ENCODE measurements around the gene KIF5C. TPM values are rescaled to one million over a fixed set of nuclear protein-coding genes. Genes with fewer than 3 reads are reported as not detected.

KIF5C gene
- total and polyA plus RNA-seq, 7 experiments from 2014 or later, result 0.58 to 14.3 (median 5.1) TPM

DNA sequence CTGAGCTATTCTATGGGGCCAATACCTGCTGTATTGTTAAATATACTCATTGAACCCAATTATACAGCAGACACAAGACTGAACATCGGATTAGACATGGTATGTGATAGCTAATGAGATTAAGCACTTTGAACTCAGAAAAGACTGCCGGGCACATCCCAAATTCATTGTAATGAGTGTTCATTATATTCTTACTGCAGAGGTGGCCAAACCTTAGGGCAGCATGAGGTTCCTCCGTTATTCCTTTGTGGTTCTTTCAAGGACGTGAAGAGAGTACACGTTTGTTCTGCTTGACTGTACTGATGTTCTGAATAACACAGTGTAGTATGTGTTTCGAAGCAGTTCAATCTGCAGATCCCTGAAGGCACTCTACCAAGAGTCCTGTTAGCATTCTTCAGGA, 78.4 kb downstream of the KIF5C start:
- no peak overlapping the region for H3K27ac Mint-ChIP-seq
- ChIA-PET POLR2A (no interaction called here), CTCF (interaction anchor here (0.6 kb wide), 1 partner anchor 37 kb away, joined by 3 read pairs; no protein-coding TSS in a partner anchor)
- Histone ChIP-seq H3K27me3 (ENCODE audit: control insufficient read depth in 2 of 2, insufficient read depth in 2 of 2, low read length in 2 of 2) (no peaks in the 10 kb centered on the region), H3K9me3 (ENCODE audit: control insufficient read depth in 2 of 3, low read length in 3 of 3) (no peaks in the 10 kb centered on the region), H3K4me1 (ENCODE audit: control insufficient read depth in 2 of 2, insufficient read depth in 2 of 2, low read length in 2 of 2) (peaks cover 0 to 9% of the 10 kb centered on the region in 2 donors), H3K36me3 (ENCODE audit: control insufficient read depth in 2 of 3, insufficient read depth in 3 of 3, low read length in 3 of 3) (no peaks in the 10 kb centered on the region), H3K4me3 (ENCODE audit: low read length) (no peak overlapping the region), H3K27ac (ENCODE audit: low read depth, low read length) (no peak overlapping the region)
- DNase-seq, result no peak
- peaks cover 0 to 14% (median 9%) of the 10 kb centered on the region in 7 donors for H3K4me1 Mint-ChIP-seq
- peaks cover 0 to 9% (median 4%) of the 10 kb centered on the region in 5 donors for H3K36me3 Mint-ChIP-seq
- peaks cover 0 to 4% (median 0%) of the 10 kb centered on the region in 5 donors for H3K27me3 Mint-ChIP-seq
- no peak overlapping the region for H3K4me3 Mint-ChIP-seq
- H3K9me3 Mint-ChIP-seq, result no peaks in the 10 kb centered on the region
- intact Hi-C loops (cut with micrococcal nuclease), result no loop called here
- no peak for ATAC-seq

- Mint-ChIP-seq H3K27ac (no peak overlapping the region), H3K36me3 (peaks cover 0 to 11% (median 4%) of the 10 kb centered on the region in 5 donors), H3K4me1 (peaks cover 0 to 14% (median 9%) of the 10 kb centered on the region in 7 donors), H3K27me3 (peaks cover 0 to 4% (median 0%) of the 10 kb centered on the region in 5 donors), H3K9me3 (no peaks in the 10 kb centered on the region), H3K4me3 (no peak overlapping the region)
- Histone ChIP-seq H3K27ac (ENCODE audit: low read depth, low read length) (no peak overlapping the region), H3K4me1 (ENCODE audit: control insufficient read depth in 2 of 2, insufficient read depth in 2 of 2, low read length in 2 of 2) (peaks cover 0 to 9% of the 10 kb centered on the region in 2 donors), H3K4me3 (ENCODE audit: low read length) (no peak overlapping the region), H3K9me3 (ENCODE audit: control insufficient read depth in 2 of 3, low read length in 3 of 3) (no peaks in the 10 kb centered on the region), H3K27me3 (ENCODE audit: control insufficient read depth in 2 of 2, insufficient read depth in 2 of 2, low read length in 2 of 2) (no peaks in the 10 kb centered on the region), H3K36me3 (ENCODE audit: control insufficient read depth in 2 of 3, insufficient read depth in 3 of 3, low read length in 3 of 3) (no peaks in the 10 kb centered on the region)
- ChIA-PET CTCF (no interaction called here), POLR2A (interaction anchor here (0.9 kb wide), 1 partner anchor 58 kb away, joined by 3 read pairs; no protein-coding TSS in a partner anchor)
- no peak for ATAC-seq
- intact Hi-C loops (cut with micrococcal nuclease), result no loop called here
- DNase-seq, result no peak
Measured at GRCh38 chr2:148954536-148954935, 79.5 kb downstream of the KIF5C start.

GRCh38 chr2:148955798-148956197, 80.8 kb downstream of the KIF5C start:
- H3K27ac ChIP-seq (ENCODE audit: low read depth, low read length), result no peak overlapping the region
- no peaks in the 10 kb centered on the region for H3K27me3 ChIP-seq (ENCODE audit: control insufficient read depth in 2 of 2, insufficient read depth in 2 of 2, low read length in 2 of 2)
- no peaks in the 10 kb centered on the region for H3K36me3 ChIP-seq (ENCODE audit: control insufficient read depth in 2 of 3, insufficient read depth in 3 of 3, low read length in 3 of 3)
- no peaks in the 10 kb centered on the region for H3K27me3 Mint-ChIP-seq
- POLR2A ChIA-PET, result no interaction called here
- H3K36me3 Mint-ChIP-seq, result peaks cover 0 to 13% (median 0%) of the 10 kb centered on the region in 5 donors
- no peaks in the 10 kb centered on the region for H3K9me3 ChIP-seq (ENCODE audit: control insufficient read depth in 2 of 3, low read length in 3 of 3)
- no peak for DNase-seq
- intact Hi-C loops (cut with micrococcal nuclease), result no loop called here
- H3K4me3 Mint-ChIP-seq, result no peak overlapping the region
- H3K4me3 ChIP-seq (ENCODE audit: low read length), result no peak overlapping the region
- H3K9me3 Mint-ChIP-seq, result no peaks in the 10 kb centered on the region
- H3K4me1 ChIP-seq (ENCODE audit: control insufficient read depth in 2 of 2, insufficient read depth in 2 of 2, low read length in 2 of 2), result peaks cover 0 to 9% of the 10 kb centered on the region in 2 donors
- H3K27ac Mint-ChIP-seq, result no peak overlapping the region
- ATAC-seq, result no peak
- CTCF ChIA-PET, result no interaction called here
- peaks cover 0 to 14% (median 9%) of the 10 kb centered on the region in 7 donors for H3K4me1 Mint-ChIP-seq

DNA sequence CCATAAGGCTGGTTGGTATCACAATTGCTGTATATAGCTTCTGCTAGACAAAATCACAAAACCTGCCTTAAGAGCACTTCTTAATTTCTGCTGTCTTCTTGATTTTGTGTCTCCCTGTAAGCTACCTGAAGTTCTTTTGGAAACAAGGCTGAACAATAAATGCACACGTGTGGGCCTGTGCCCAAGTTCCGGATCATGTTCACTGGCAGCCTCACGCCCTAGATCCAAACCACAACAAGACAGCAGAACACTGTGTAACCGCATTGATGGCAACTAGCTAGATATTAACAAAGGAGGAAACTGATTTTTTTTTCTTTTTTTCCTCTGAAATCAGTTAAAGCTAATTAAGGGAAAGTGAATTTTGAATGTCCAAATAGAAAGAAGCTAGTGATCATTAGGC, 82.0 kb downstream of the KIF5C start:
- Mint-ChIP-seq H3K4me1 (peaks cover 2 to 14% (median 9%) of the 10 kb centered on the region in 7 donors), H3K9me3 (no peaks in the 10 kb centered on the region), H3K36me3 (peaks cover 4 to 19% (median 7%) of the 10 kb centered on the region in 5 donors), H3K27ac (no peak overlapping the region), H3K27me3 (no peaks in the 10 kb centered on the region), H3K4me3 (peak overlapping the region in 3 of 10 donors; percentile 2 to 20 (median 8))
- no peaks in the 10 kb centered on the region for H3K27me3 ChIP-seq (ENCODE audit: control insufficient read depth in 2 of 2, insufficient read depth in 2 of 2, low read length in 2 of 2)
- intact Hi-C loops (cut with micrococcal nuclease), result no loop called here
- no peak overlapping the region for H3K27ac ChIP-seq (ENCODE audit: low read depth, low read length)
- ATAC-seq (peak; percentile 52), DNase-seq (peak in 5 of 9 donors; percentile 6 to 27 (median 22))
- H3K4me3 ChIP-seq (ENCODE audit: low read length), result no peak overlapping the region
- ChIA-PET POLR2A (no interaction called here), CTCF (no interaction called here)
- no peaks in the 10 kb centered on the region for H3K9me3 ChIP-seq (ENCODE audit: control insufficient read depth in 2 of 3, low read length in 3 of 3)
- H3K4me1 ChIP-seq (ENCODE audit: control insufficient read depth in 2 of 2, insufficient read depth in 2 of 2, low read length in 2 of 2), result peaks cover 0 to 9% of the 10 kb centered on the region in 2 donors
- no peaks in the 10 kb centered on the region for H3K36me3 ChIP-seq (ENCODE audit: control insufficient read depth in 2 of 3, insufficient read depth in 3 of 3, low read length in 3 of 3)

GRCh38 chr2:148959745-148960144, 84.7 kb downstream of the KIF5C start:
- Histone ChIP-seq H3K9me3 (ENCODE audit: control insufficient read depth in 2 of 3, low read length in 3 of 3) (no peaks in the 10 kb centered on the region), H3K4me1 (ENCODE audit: control insufficient read depth in 2 of 2, insufficient read depth in 2 of 2, low read length in 2 of 2) (peaks cover 0 to 9% of the 10 kb centered on the region in 2 donors), H3K4me3 (ENCODE audit: low read length) (no peak overlapping the region), H3K27ac (ENCODE audit: low read depth, low read length) (no peak overlapping the region), H3K36me3 (ENCODE audit: control insufficient read depth in 2 of 3, insufficient read depth in 3 of 3, low read length in 3 of 3) (no peaks in the 10 kb centered on the region), H3K27me3 (ENCODE audit: control insufficient read depth in 2 of 2, insufficient read depth in 2 of 2, low read length in 2 of 2) (no peaks in the 10 kb centered on the region)
- ATAC-seq (no peak), DNase-seq (no peak)
- H3K27ac Mint-ChIP-seq, result no peak overlapping the region
- no peaks in the 10 kb centered on the region for H3K27me3 Mint-ChIP-seq
- H3K36me3 Mint-ChIP-seq, result peaks cover 5 to 21% (median 8%) of the 10 kb centered on the region in 5 donors
- intact Hi-C loops (cut with micrococcal nuclease), result no loop called here
- ChIA-PET CTCF (no interaction called here), POLR2A (no interaction called here)
- H3K4me1 Mint-ChIP-seq, result peaks cover 2 to 14% (median 9%) of the 10 kb centered on the region in 7 donors
- H3K4me3 Mint-ChIP-seq, result no peak overlapping the region
- no peaks in the 10 kb centered on the region for H3K9me3 Mint-ChIP-seq

- no peaks in the 10 kb centered on the region for H3K27me3 ChIP-seq (ENCODE audit: control insufficient read depth in 2 of 2, insufficient read depth in 2 of 2, low read length in 2 of 2)
- no peaks in the 10 kb centered on the region for H3K27me3 Mint-ChIP-seq
- no peaks in the 10 kb centered on the region for H3K36me3 ChIP-seq (ENCODE audit: control insufficient read depth in 2 of 3, insufficient read depth in 3 of 3, low read length in 3 of 3)
- H3K4me1 Mint-ChIP-seq, result peaks cover 2 to 14% (median 9%) of the 10 kb centered on the region in 7 donors
- ChIA-PET CTCF (no interaction called here), POLR2A (no interaction called here)
- H3K27ac ChIP-seq (ENCODE audit: low read depth, low read length), result no peak overlapping the region
- no peak overlapping the region for H3K27ac Mint-ChIP-seq
- no peak for ATAC-seq
- H3K4me3 ChIP-seq (ENCODE audit: low read length), result no peak overlapping the region
- peaks cover 0 to 9% of the 10 kb centered on the region in 2 donors for H3K4me1 ChIP-seq (ENCODE audit: control insufficient read depth in 2 of 2, insufficient read depth in 2 of 2, low read length in 2 of 2)
- no peaks in the 10 kb centered on the region for H3K9me3 Mint-ChIP-seq
- H3K36me3 Mint-ChIP-seq, result peaks cover 5 to 21% (median 8%) of the 10 kb centered on the region in 5 donors
- intact Hi-C loops (cut with micrococcal nuclease), result no loop called here
- no peaks in the 10 kb centered on the region for H3K9me3 ChIP-seq (ENCODE audit: control insufficient read depth in 2 of 3, low read length in 3 of 3)
- H3K4me3 Mint-ChIP-seq, result no peak overlapping the region
- no peak for DNase-seq
Measured at GRCh38 chr2:148960483-148960882, 85.5 kb downstream of the KIF5C start.

- POLR2A ChIA-PET, result no interaction called here
Measured at GRCh38 chr2:148963461-148963860, 88.4 kb downstream of the KIF5C start.

More at GRCh38 chr2:148963461-148963860, 88.4 kb downstream of the KIF5C start:
- no peaks in the 10 kb centered on the region for H3K27me3 Mint-ChIP-seq
- H3K4me3 Mint-ChIP-seq, result no peak overlapping the region
- DNase-seq (no peak), ATAC-seq (no peak)
- intact Hi-C loops (cut with micrococcal nuclease), result no loop called here
- Histone ChIP-seq H3K27ac (ENCODE audit: low read depth, low read length) (no peak overlapping the region), H3K4me1 (ENCODE audit: control insufficient read depth in 2 of 2, insufficient read depth in 2 of 2, low read length in 2 of 2) (no peaks in the 10 kb centered on the region), H3K9me3 (ENCODE audit: control insufficient read depth in 2 of 3, low read length in 3 of 3) (no peaks in the 10 kb centered on the region), H3K4me3 (ENCODE audit: low read length) (no peak overlapping the region), H3K36me3 (ENCODE audit: control insufficient read depth in 2 of 3, insufficient read depth in 3 of 3, low read length in 3 of 3) (no peaks in the 10 kb centered on the region), H3K27me3 (ENCODE audit: control insufficient read depth in 2 of 2, insufficient read depth in 2 of 2, low read length in 2 of 2) (no peaks in the 10 kb centered on the region)
- H3K4me1 Mint-ChIP-seq, result peaks cover 0 to 10% (median 2%) of the 10 kb centered on the region in 7 donors
- CTCF ChIA-PET, result no interaction called here
- H3K27ac Mint-ChIP-seq, result no peak overlapping the region
- H3K9me3 Mint-ChIP-seq, result no peaks in the 10 kb centered on the region
- H3K36me3 Mint-ChIP-seq, result peaks cover 5 to 20% (median 8%) of the 10 kb centered on the region in 5 donors
